Mesendoderm (in vitro differentiated cells): ENCODE measurements around the gene CHST8.

ENCODE experiments used
- DNase-seq: peaks from one replicate; pipeline ENCODE4 v3.0.0; 2013
- H2AK5ac ChIP-seq: 2 replicates; pipeline ENCODE4 v1.6.1; 2013; ENCODE audit warnings: low read length, inconsistent platforms
- H2BK120ac ChIP-seq: 2 replicates; pipeline ENCODE4 v1.6.1; 2013; ENCODE audit warnings: low read depth, mild to moderate bottlenecking, low read length, moderate library complexity, mixed read lengths
- H2BK15ac ChIP-seq: replicated peaks from 2 replicates; pipeline ENCODE4 v1.6.1; 2013; ENCODE audit warnings: low read depth, mild to moderate bottlenecking, moderate library complexity
- H2BK5ac ChIP-seq: 2 replicates; pipeline ENCODE4 v1.6.1; 2013; ENCODE audit warnings: low read length, inconsistent platforms
- H3K18ac ChIP-seq: 2 replicates; pipeline ENCODE4 v1.6.1; 2013; ENCODE audit warnings: mild to moderate bottlenecking, low read length, mixed read lengths
- H3K23ac ChIP-seq: one replicate; pipeline ENCODE4 v1.6.1; 2013; ENCODE audit warnings: low read length
- H3K27ac ChIP-seq: 2 replicates; pipeline ENCODE4 v1.5.1; 2013; ENCODE audit warnings: low read depth, mild to moderate bottlenecking, inconsistent platforms, low read length, moderate library complexity
- H3K27me3 ChIP-seq: 2 replicates; pipeline ENCODE4 v1.6.1; 2013; ENCODE audit warnings: low read length, control low read depth, mild to moderate bottlenecking, inconsistent platforms; ENCODE audit not compliant: insufficient read depth, poor library complexity
- H3K36me3 ChIP-seq: 2 replicates; pipeline ENCODE4 v1.6.1; 2013; ENCODE audit warnings: low read length, inconsistent platforms; ENCODE audit not compliant: control insufficient read depth, insufficient read depth
- H3K4ac ChIP-seq: one replicate; pipeline ENCODE4 v1.6.1; 2013; ENCODE audit warnings: low read depth, mild to moderate bottlenecking, low read length, moderate library complexity
- H3K4me1 ChIP-seq: 2 replicates; pipeline ENCODE4 v1.6.1; 2013; ENCODE audit warnings: low read depth, low read length, inconsistent platforms; ENCODE audit not compliant: control insufficient read depth
- H3K4me2 ChIP-seq: 2 replicates; pipeline ENCODE4 v1.6.1; 2013; ENCODE audit warnings: low read length
- H3K4me3 ChIP-seq: 2 replicates; pipeline ENCODE4 v1.5.1; 2013; ENCODE audit warnings: mild to moderate bottlenecking, low read length
- H3K56ac ChIP-seq: one replicate; pipeline ENCODE4 v1.6.1; 2013; ENCODE audit warnings: low read length
- H3K79me1 ChIP-seq: 2 replicates; pipeline ENCODE4 v1.6.1; 2013; ENCODE audit warnings: low read length, inconsistent platforms
- H3K79me2 ChIP-seq: 2 replicates; pipeline ENCODE4 v1.6.1; 2013; ENCODE audit warnings: mild to moderate bottlenecking, low read length; ENCODE audit not compliant: control insufficient read depth, insufficient read depth
- H3K9ac ChIP-seq: 2 replicates; pipeline ENCODE4 v1.6.1; 2013; ENCODE audit warnings: low read length, inconsistent platforms
- H4K5ac ChIP-seq: one replicate; pipeline ENCODE4 v1.6.1; 2013; ENCODE audit warnings: low read length
- H4K8ac ChIP-seq: one replicate; pipeline ENCODE4 v1.6.1; 2013; ENCODE audit warnings: low read depth, mild to moderate bottlenecking, control low read depth, low read length, moderate library complexity
- WGBS: extraction: QIAGEN DNeasy Blood & Tissue Kit; methylation state at CpG from one replicate; pipeline ENCODE4 v1.1.7; 2013; ENCODE audit warnings: low lambda C conversion rate, missing lambda C conversion rate; ENCODE audit not compliant: insufficient coverage; ENCODE audit errors: extremely low coverage; 5-methylcytosine and 5-hydroxymethylcytosine counted together

Gene CHST8

DNA sequence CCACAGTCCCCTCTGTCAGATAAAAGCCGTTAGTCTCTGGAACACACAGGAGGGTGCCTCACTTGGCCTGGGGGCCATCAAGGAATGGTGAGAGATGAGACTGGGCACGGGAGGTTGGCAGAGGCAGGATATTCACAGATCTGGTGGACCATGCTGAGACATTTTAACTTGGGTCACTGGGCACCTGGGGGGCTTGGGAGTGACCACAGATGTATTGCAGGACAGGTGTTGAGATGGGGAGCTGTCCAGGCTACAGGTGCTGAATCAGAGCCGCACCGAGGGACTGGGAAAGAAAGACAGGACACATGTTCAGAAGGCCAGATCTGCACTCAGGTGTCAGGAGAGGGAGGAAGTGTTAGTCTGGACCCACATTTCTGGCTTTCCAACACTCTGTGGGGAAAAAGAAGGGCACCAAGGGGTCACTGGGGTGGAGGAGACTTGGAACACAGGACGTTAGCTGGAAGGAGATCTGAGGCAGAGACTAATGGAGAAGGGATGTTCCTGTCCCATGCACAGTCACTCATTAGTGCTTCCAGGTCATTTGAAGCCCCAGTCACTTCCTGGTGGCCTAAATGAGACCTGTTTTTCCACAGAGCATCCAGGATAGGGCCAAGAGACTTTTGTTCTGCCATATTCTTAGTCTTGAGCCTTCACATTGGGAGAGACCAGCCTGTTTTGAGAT lies 56.1 kb downstream of the CHST8 start:
- Histone ChIP-seq H3K27ac (no peak overlapping the region), H3K36me3 (no peaks in the 10 kb centered on the region), H3K4ac (no peak overlapping the region), H3K4me2 (no peak overlapping the region), H4K5ac (no peak overlapping the region), H4K8ac (no peak overlapping the region), H2AK5ac (no peak overlapping the region), H2BK120ac (no peak overlapping the region), H3K79me1 (no peaks in the 10 kb centered on the region), H3K9ac (no peak overlapping the region), H3K23ac (no peak overlapping the region), H2BK15ac (no peak overlapping the region), H3K4me3 (no peak overlapping the region), H3K79me2 (no peaks in the 10 kb centered on the region), H3K27me3 (no peaks in the 10 kb centered on the region), H3K18ac (no peak overlapping the region), H2BK5ac (no peak overlapping the region), H3K4me1 (no peaks in the 10 kb centered on the region), H3K56ac (no peak overlapping the region)
- DNase-seq: peak; percentile 19
- no CpG with 5 or more reads among the region's 5 CpGs for WGBS

DNA sequence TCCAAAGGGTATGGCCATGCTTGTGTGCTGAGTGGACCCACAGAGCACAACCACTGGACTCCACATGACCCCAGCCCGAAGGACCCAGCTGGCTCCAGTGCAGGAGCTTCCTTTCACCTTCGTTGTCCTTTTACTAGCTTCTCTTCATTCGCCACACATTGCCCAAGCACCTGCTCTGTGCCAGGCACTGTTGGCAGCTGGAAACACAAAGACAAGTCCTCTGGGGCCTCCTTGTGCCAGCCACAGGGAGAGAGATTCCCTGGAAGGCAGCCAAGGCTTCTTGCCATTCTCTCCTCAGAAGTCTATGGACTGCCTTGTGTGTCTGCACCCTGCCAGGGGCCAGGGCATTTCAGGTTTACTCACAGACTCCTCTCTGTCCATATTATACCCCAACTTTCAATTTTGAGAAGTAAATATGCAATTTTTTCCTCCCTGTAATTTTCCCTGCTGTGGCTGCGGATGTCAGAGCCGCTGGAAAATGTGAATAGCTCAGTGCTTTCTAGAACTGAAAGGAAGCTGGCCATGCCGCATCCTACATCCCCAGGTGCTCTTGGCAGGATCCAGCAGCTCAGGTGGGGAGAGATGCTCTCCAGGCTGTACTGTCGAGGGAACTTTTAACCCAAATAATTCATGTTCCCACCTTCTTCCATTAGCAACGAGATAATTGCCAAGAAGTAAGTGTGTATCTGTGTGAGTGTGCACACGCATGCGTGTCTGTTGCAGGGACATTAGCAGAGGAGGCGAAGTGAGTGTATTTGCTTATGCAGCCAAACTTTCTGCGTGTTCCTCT lies 57.2 kb downstream of the CHST8 start:
- no peak for DNase-seq
- Histone ChIP-seq H3K9ac (no peak overlapping the region), H3K4me2 (no peak overlapping the region), H2BK15ac (no peak overlapping the region), H3K4me3 (no peak overlapping the region), H2BK120ac (no peak overlapping the region), H2AK5ac (no peak overlapping the region), H3K27me3 (no peaks in the 10 kb centered on the region), H4K5ac (no peak overlapping the region), H3K18ac (no peak overlapping the region), H3K79me2 (no peaks in the 10 kb centered on the region), H3K79me1 (no peaks in the 10 kb centered on the region), H4K8ac (no peak overlapping the region), H3K36me3 (no peaks in the 10 kb centered on the region), H2BK5ac (no peak overlapping the region), H3K4me1 (no peaks in the 10 kb centered on the region), H3K56ac (no peak overlapping the region), H3K27ac (no peak overlapping the region), H3K4ac (no peak overlapping the region), H3K23ac (no peak overlapping the region)
- no CpG with 5 or more reads among the region's 12 CpGs for WGBS

DNA sequence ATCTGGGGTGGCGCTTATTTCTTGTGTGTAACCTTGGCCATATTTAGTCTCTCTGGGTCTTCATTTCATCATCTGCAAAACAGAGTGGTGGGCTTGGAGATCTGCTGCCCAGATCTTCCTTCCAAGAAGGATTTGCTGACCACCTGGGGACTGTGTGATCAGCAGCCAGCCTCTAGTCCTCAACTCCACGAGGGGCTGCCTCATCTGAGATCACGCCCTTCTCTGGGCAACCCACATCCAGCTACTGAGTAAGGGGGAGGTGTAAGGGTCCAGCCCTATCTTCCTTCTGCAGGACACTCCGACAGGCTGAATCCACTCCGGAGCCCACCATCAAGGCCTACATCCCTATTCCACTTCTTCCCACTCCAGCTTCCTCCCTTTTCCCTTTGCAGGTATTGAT lies 57.9 kb downstream of the CHST8 start:
- no peak overlapping the region for H2AK5ac ChIP-seq
- H4K5ac ChIP-seq: no peak overlapping the region
- H3K79me1 ChIP-seq: no peaks in the 10 kb centered on the region
- no peak overlapping the region for H3K56ac ChIP-seq
- no peaks in the 10 kb centered on the region for H3K36me3 ChIP-seq
- H3K4ac ChIP-seq: no peak overlapping the region
- no CpG with 5 or more reads among the region's 5 CpGs for WGBS
- no peak overlapping the region for H3K4me3 ChIP-seq
- H4K8ac ChIP-seq: no peak overlapping the region
- H3K4me1 ChIP-seq: no peaks in the 10 kb centered on the region
- no peak overlapping the region for H3K27ac ChIP-seq
- H2BK120ac ChIP-seq: no peak overlapping the region
- H3K79me2 ChIP-seq: no peaks in the 10 kb centered on the region
- H3K23ac ChIP-seq: no peak overlapping the region
- no peak for DNase-seq
- H3K27me3 ChIP-seq: no peaks in the 10 kb centered on the region
- H3K4me2 ChIP-seq: no peak overlapping the region
- no peak overlapping the region for H3K18ac ChIP-seq
- no peak overlapping the region for H2BK5ac ChIP-seq
- no peak overlapping the region for H3K9ac ChIP-seq
- H2BK15ac ChIP-seq: no peak overlapping the region

DNA sequence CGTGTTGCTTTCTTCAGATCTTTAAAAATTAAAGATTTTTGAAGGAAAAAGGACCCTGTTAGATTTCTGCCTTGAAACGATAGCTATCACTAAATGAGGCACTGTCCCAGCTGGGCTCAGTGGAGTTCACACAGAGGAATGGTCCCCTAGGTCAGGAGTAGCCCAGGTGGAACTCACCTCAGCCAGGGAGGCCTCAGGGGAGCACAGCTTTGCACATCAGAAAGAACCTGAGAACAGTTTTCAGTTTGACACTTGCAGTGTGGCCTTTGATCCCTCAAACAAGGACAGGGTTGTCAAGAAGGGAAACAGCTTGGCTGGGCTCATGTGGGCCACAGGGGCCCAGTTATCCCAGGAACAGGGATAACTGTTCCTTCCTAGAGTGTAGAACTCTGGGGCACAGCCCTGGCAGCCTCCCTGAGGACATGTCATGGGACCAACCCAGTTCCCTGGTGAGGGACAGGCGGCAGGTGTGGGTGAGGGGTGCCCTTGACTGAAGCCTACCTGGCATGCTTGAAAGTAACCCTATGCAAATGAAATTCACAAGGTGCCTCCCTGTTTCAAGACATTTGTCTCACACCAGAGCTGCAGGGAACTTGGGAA lies 59.4 kb downstream of the CHST8 start:
- Histone ChIP-seq H3K4ac (no peak overlapping the region), H2BK120ac (no peak overlapping the region), H3K23ac (no peak overlapping the region), H3K27ac (no peak overlapping the region), H3K4me3 (no peak overlapping the region), H4K5ac (no peak overlapping the region), H3K56ac (no peak overlapping the region), H3K79me1 (no peaks in the 10 kb centered on the region), H3K4me2 (no peak overlapping the region), H4K8ac (no peak overlapping the region), H2AK5ac (no peak overlapping the region), H3K79me2 (no peaks in the 10 kb centered on the region), H3K27me3 (no peaks in the 10 kb centered on the region), H3K9ac (no peak overlapping the region), H3K18ac (no peak overlapping the region), H3K36me3 (no peaks in the 10 kb centered on the region), H2BK15ac (no peak overlapping the region), H2BK5ac (no peak overlapping the region), H3K4me1 (no peaks in the 10 kb centered on the region)
- no CpG with 5 or more reads among the region's 3 CpGs for WGBS
- DNase-seq: no peak

DNA sequence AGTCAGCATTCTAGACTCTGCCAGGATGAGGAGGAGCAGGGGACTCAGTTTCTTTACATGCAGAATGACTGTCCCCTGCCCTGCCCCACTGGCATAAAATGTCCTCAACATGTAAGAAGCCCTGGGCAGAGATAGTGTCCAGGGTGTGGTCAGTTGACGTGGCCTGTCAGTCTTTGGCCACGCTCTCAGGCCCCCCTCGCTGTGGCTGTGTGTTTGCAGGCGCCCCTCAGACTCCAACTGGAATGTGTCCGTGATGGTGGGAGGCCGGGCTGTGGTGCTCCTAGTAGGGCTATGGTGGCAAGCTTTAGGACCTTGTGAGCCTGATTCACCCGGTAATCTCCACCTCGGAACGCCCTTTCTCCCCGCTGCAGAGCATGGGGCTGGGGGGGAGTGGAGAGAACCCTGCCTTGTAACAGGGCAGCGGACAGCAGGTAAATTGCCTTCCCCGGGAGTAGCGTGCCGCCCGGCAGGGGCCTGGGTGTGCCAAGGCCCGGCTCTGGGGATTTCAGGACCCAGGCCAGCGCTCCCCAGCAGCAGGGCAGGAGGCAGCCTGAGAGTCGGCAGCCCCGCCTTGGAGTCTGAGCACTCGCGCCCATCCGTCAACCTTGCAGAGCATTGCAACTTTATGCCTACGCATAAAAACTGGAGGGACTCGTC lies 62.3 kb downstream of the CHST8 start:
- Histone ChIP-seq H4K5ac (no peak overlapping the region), H3K36me3 (no peaks in the 10 kb centered on the region), H3K4ac (no peak overlapping the region), H3K79me1 (no peaks in the 10 kb centered on the region), H4K8ac (no peak overlapping the region), H3K27me3 (no peaks in the 10 kb centered on the region), H3K4me3 (no peak overlapping the region), H3K18ac (no peak overlapping the region), H2BK15ac (no peak overlapping the region), H2BK120ac (no peak overlapping the region), H2AK5ac (no peak overlapping the region), H3K56ac (no peak overlapping the region), H3K9ac (no peak overlapping the region), H3K4me1 (no peaks in the 10 kb centered on the region), H2BK5ac (no peak overlapping the region), H3K4me2 (no peak overlapping the region), H3K23ac (no peak overlapping the region), H3K79me2 (no peaks in the 10 kb centered on the region), H3K27ac (no peak overlapping the region)
- DNase-seq: peak; percentile 84
- WGBS: no CpG with 5 or more reads among the region's 24 CpGs
